Stimulated activated CD4-positive, alpha-beta T cell treated with anti-CD3 and anti-CD28 coated beads, TNF-alpha, amount 100 ng/mL, for 48 hours (primary cell): ENCODE measurements around the gene OTUD4.

Experiments used
- DNase-seq, 3 donors: peaks; one replicate each; pipeline ENCODE4 v3.0.0-alpha.2; 2020; ENCODE audit warnings: low read depth in 3 of 3

Gene OTUD4

DNA sequence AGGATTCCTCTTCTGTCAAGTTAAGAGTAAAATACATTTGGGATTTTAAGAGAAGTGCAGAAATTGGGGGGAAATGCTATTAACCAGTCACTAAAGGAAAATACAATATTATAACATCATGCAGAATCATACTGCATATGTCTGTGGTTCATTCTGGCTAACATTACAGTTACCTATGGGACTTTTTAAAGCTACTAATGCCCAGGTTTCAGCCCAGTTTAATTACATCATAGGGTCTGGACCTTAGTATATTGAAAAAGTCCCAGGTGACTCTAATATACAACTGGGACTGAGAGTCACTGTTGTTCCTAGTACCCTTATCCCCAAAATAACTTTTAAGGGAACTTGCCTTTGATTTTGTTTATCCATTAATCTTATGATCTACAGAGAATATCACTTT is 72.3 kb downstream of the OTUD4 start:
- no peak for DNase-seq

DNA sequence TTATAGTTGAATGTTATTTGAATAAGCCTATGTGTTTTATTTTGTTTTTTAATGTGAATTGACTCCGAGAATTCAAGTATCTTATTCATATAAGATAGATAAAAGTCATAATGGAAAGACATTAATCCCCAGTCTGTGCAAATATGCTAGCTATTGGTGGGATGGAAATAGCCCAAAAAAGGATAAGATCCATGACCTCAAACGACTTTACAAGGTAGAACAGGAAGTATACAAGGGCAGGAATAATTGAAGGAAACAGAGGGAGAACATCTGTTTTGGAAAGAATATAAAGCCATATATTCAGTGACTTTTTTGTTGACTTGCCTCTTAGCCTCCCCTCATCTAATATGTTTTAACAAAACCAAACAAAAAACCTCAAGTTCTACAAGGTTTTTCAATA is 73.3 kb downstream of the OTUD4 start:
- DNase-seq: no peak

DNA sequence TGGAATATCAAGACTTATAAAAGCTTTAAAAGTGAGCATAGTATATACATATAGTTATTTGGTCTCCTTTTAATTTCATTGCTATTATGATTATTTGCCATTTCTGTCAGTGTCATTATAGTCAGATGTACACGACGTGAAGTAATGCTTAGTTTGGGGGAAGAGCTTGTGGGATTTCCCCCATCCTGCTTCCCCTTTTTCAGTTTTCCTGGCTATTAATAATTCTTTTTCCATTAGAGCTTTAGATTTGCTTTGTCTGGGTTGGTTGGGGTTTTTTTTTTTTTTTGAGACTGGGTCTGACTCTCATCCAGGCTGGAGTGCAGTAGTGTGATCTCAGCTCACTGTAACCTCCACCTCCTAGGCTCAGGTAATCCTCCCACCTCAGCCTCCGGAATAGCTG is 76.9 kb downstream of the OTUD4 start:
- DNase-seq: no peak

DNA sequence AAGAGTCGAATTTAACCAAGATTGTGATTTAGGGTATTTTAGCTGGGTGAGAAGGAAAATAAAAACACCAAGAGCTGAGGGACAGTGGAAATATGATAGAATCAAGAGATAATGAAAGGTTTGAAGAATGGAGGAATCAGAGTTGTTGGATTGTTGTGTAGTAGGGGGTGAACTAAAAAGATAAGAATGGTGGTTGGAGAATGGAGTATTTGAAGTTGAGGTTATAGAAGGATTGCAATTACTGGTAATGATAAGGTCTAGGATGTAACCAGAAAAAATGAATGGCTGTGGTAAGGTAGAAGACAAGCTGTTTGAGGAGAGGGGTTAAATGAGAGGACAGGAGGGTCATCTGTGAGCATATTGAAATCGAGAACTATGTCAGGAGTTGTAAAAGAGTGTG is 77.8 kb downstream of the OTUD4 start:
- DNase-seq: no peak

DNA sequence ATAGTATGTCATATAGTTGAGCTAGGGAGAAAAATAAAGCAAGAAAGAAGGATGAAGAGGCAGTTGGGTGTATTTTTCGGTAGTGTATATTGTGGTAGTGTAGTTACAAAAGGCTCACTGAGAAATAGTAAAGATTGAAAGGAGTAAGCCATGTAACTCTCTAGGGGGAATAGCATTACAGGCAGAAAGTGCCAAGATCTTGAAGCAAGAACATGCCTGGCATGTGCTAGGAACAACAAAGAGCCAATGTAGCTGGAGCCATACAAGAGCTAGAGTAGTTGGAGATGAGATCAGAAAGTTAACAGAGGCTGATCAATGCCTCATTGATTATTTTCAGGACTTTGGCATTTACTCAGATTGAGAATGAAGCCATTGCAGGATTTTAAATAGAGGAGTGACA is 79.3 kb downstream of the OTUD4 start:
- no peak for DNase-seq

DNA sequence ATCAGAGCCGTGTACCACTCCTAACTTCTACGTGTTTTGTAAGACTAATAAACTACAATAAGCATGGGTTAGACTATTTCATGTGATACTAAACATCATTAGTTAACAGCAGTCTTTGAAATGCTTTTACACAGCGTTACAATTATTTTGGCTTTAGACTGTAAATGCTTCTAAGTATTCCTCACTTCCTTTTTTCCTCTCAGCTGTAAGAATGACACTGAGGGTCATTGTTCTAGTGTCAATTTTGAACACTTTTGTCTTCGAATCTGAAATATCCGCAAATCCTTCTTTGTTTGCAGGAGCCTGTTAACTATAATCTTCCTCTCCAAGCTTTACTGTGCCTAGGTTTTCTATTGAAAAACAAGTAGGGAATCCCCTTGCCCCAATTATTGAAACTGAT is 80.7 kb downstream of the OTUD4 start:
- no peak for DNase-seq

DNA sequence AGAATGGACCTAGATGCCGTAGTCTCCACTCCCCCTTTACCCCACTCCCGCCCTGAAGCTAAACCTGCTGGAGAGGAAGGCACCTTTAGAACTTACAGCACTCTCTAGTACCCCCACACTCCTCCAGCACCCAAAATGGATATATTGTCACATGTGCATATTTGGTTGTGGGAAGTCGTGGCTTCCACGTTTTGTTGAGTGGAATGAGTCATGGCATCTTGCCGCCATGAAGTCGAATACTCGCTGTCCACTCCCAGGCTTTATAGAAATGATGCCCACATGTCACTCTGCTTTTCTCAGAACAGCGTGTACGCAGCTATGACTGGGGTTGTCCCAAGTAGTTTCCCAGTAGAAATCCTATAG is 81.7 kb downstream of the OTUD4 start:
- peak; percentile 14 to 17 (median 15) for DNase-seq

DNA sequence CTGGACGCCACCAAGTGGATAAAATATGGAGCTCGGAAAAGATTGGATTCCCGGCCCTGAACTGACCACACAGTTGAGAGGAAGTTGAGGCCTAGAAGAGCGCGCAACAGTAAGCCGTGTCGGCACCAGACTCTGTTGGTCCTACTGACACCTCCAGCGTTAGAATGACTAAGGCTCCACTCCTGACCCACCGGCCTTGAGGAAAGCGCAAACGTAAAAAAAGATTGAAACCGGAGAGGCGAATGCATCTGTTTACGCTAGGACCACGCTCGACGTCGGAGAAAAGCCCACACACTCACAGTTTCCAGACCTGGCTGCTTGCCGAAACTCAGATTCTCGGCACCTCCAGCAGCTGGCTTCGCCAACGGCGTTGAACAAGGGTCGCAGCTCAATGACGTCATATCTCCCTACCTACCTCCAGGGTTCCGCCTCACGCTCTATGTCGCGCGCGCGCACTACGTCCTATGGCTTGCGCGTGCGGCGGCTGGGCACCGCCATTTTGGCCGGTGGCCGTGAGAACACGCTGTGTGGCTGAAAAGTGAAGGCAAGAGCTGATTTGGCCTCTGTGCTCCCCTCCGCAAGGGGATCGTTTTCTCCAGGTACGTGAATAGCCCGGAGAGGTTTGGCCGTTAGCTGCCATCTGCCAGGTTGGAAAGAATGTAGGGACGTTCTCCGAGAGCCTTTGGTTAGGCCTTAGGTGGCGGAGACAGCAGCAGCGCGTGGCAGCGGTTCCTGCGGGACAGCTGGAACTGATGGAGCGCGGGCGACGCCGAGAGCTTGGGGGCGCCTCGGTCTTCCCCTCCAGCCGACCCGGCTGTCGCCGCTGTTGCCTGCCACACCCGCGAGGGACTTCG is 82.3 kb downstream of the OTUD4 start, which contains the start of the genes ABCE1 and ANAPC10:
Gene ABCE1 (plus strand): TSS at position 491 of the 854 bp plus-strand sequence. CDS start 6,102 bp downstream, outside the sequence.
Gene ANAPC10 (minus strand): TSS at position 376 of the 854 bp plus-strand sequence. CDS start 2,097 bp downstream, outside the sequence.
- DNase-seq: peak; percentile 93 to 95 (median 95)

DNA sequence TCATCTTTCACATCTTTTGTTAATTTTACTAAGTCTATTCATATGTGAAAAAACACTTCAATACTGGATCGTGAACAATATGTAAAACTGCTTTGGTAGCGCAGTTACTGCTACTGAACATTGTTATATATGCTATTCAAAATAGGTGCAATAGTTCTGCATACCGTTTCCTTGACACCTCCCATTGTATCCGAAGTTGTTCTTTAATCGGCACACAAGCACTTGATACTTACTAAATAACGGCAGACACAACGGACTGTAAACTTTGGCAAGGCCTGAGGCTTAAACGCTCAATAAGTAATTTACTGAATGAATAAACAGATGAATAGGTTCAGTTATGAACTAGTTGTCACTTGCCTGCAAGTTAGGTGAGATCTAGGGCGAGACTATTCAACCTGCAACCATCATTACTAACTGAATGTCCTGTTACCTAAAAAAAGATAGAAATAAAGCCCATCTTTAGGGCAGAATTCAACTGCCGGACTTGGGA is 83.0 kb downstream of the OTUD4 start:
- no peak for DNase-seq

DNA sequence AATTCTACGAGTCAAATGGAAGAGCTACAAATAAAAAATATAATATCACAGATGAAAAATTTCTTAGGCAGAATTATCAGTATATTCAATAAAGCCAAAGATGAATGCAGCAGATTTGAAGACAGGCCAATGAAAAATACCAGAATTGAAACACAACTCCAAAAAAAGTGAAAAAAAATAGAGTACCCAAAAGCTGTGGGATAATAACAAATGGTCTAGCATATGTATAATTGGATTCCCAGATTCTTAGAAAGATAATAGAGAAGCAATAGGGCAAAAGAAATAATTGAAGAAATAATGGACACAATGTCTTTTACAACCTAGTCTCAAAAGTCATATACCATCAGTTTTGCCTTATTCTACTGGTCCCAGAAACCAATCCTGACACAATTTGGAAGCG is 86.8 kb downstream of the OTUD4 start:
- DNase-seq: no peak

DNA sequence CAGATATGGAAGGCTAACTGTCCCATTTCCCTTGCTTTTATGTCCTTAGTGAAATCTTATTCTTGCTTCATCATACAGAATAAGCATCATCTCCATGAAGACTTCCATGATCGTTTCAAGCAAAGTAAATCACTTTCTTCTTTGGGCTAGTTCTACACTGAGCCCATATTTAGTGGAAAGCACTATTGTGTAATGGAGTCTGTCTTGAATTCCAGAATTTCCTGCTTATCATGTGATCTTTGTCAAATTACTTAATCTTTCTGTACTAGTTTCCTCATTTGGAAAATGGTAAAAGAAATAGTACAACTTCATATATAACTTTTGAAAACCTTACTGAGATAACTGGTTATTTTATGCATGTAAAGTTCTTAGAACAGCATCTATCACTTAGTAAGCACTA is 90.0 kb downstream of the OTUD4 start:
- DNase-seq: no peak

DNA sequence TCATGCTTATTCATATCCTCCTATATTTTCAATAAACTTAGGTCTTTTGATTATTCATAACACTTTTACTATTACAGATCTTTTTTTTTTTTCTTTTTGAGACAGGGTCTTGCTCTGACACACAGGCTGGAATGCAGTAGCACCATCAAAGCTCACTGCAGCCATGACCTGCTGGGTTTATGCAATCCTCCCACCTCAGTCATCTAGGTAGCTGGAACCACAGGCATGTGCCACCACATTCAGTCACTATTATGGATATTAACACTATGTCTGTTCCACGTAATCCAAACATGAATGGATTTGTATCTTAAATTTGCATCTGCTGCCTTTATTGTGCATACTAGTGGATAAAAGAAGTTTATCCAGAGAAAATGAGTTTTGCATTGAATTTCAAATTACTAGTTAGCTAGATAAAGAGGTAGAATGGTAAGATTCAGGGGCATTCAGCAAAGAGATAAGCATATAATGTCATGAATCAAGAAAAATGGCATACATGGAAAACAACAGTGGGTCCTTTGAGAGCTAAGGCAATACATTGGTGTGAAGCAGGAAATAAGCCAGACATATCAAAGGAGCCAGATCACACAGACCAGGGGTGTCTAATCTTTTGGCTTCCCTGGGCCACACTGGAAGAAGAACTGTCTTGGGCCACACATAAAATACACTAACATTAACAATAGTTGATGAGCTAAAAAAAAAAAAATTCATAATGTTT is 96.3 kb downstream of the OTUD4 start:
- no peak for DNase-seq
